RPMI7951 (cell line): ENCODE measurements around the gene SUSD5. TPM values are rescaled to one million over a fixed set of nuclear protein-coding genes. Genes with fewer than 3 reads are reported as not detected.

Experiments
- DNase-seq: peaks from one replicate; pipeline ENCODE4 v3.0.0-alpha.2; 2012; ENCODE audit warnings: low read depth
- total RNA-seq: library from RNA; depleted of rRNA; stranded (reverse); fragments of >200 nt; shearing (Covaris generic); gene quantifications from 2 replicates; pipeline ENCODE4 v1.2.3, GENCODE V29; 2014; rRNA removed

Gene SUSD5
- 4.6 and 7.5 TPM in 2 replicates for total RNA-seq

- peak; percentile 59 for DNase-seq
Measured at GRCh38 chr3:33218446-33219174, at the start of gene SUSD5. SUSD5 (minus strand) TSS chr3:33218810; CDS start chr3:33218797, 13 bp downstream.

GRCh38 chr3:33260104-33260503 lies 41.5 kb upstream of the SUSD5 start:
- DNase-seq = no peak

- no peak for DNase-seq
Measured at GRCh38 chr3:33256249-33256648, 37.6 kb upstream of the SUSD5 start.

GRCh38 chr3:33250712-33251111 lies 32.1 kb upstream of the SUSD5 start:
- no peak for DNase-seq

GRCh38 chr3:33246786-33247185 lies 28.2 kb upstream of the SUSD5 start:
- DNase-seq = no peak

- DNase-seq = no peak
Measured at GRCh38 chr3:33240261-33240660, 21.7 kb upstream of the SUSD5 start.

GRCh38 chr3:33238923-33239322 lies 20.3 kb upstream of the SUSD5 start:
- no peak for DNase-seq

- no peak for DNase-seq
Measured at GRCh38 chr3:33237439-33237838, 18.8 kb upstream of the SUSD5 start.

GRCh38 chr3:33236005-33236404 lies 17.4 kb upstream of the SUSD5 start:
- no peak for DNase-seq

GRCh38 chr3:33233884-33234283 lies 15.3 kb upstream of the SUSD5 start:
- DNase-seq = peak; percentile 13

GRCh38 chr3:33231756-33232465 lies 13.3 kb upstream of the SUSD5 start:
- DNase-seq = peak; percentile 22

GRCh38 chr3:33229947-33230346 lies 11.3 kb upstream of the SUSD5 start:
- no peak for DNase-seq

GRCh38 chr3:33229066-33229465 lies 10.5 kb upstream of the SUSD5 start:
- DNase-seq = no peak

GRCh38 chr3:33221241-33221640 lies 2.6 kb upstream of the SUSD5 start:
- no peak for DNase-seq

GRCh38 chr3:33219175-33219487 lies 521 bp upstream of the SUSD5 start:
- no peak for DNase-seq

- no peak for DNase-seq
Measured at GRCh38 chr3:33217866-33218445, 654 bp downstream of the SUSD5 start.

GRCh38 chr3:33215739-33216138 lies 2.9 kb downstream of the SUSD5 start:
- DNase-seq = no peak

- DNase-seq = peak; percentile 54
Measured at GRCh38 chr3:33212406-33212805, 6.2 kb downstream of the SUSD5 start.

- DNase-seq = peak; percentile 93
Measured at GRCh38 chr3:33211444-33211843, 7.2 kb downstream of the SUSD5 start.

- DNase-seq = no peak
Measured at GRCh38 chr3:33209357-33209756, 9.3 kb downstream of the SUSD5 start.

GRCh38 chr3:33202711-33203457 lies 15.7 kb downstream of the SUSD5 start:
- DNase-seq = no peak

- DNase-seq = peak; percentile 22
Measured at GRCh38 chr3:33201195-33201594, 17.4 kb downstream of the SUSD5 start.
